HG03175 (cell line): Measurements from ENCODE around the gene NUB1.

Experiments used
- ATAC-seq: cut with Tn5 transposase; IDR thresholded peaks from one replicate; pipeline ENCODE4 v1.9.1; 2021; ENCODE audit warnings: mild to moderate bottlenecking, moderate library complexity; ENCODE audit not compliant: unreplicated experiment

Gene NUB1

GRCh38 chr7:151416112-151416940, 74.7 kb downstream of the NUB1 start:
- no peak for ATAC-seq

- ATAC-seq = no peak
Measured at GRCh38 chr7:151416941-151417315, 75.3 kb downstream of the NUB1 start.

- ATAC-seq = no peak
Measured at GRCh38 chr7:151420144-151420543, 78.5 kb downstream of the NUB1 start.

- ATAC-seq = no peak
Measured at GRCh38 chr7:151422212-151422611, 80.6 kb downstream of the NUB1 start.

DNA sequence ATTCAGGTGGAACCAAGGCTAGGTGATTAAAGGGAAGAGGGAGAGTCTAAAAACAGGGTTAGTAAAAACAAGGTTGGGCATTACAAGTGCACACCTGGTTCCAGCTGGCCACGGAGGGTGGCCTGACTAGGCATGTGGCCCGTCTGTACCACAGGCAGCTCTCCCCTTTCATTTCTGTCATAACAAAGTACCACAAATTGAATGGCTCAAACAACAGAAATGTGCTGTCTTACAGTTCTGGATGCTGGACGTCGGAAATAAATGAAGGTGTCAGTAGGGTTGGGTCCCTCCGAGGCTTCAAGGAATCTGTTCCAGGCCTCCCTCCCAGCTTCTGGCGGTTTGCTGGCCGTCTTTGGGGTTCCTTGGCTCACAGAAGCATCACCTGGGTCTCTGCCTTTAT, 81.6 kb downstream of the NUB1 start:
- ATAC-seq = no peak

DNA sequence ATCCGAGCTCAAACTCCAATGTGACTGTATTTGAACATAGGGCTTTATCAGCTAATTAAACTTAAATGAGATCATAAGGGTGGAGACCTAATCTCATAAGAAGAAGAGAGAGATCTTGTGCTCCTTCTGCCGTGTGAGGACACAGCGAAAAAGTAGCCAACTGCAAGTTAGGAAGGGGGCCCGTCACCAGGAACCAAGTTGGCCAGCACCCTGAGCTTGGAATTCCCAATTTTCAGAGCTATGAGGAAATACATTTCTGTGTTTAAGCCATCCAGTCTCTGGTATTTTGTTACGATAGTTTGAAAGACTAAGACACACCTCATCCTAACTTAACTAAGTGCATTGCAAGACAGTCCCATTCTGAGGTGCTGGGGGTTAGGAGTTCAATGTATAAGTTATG, 82.3 kb downstream of the NUB1 start:
- no peak for ATAC-seq

GRCh38 chr7:151424799-151425198, 83.2 kb downstream of the NUB1 start:
- no peak for ATAC-seq

DNA sequence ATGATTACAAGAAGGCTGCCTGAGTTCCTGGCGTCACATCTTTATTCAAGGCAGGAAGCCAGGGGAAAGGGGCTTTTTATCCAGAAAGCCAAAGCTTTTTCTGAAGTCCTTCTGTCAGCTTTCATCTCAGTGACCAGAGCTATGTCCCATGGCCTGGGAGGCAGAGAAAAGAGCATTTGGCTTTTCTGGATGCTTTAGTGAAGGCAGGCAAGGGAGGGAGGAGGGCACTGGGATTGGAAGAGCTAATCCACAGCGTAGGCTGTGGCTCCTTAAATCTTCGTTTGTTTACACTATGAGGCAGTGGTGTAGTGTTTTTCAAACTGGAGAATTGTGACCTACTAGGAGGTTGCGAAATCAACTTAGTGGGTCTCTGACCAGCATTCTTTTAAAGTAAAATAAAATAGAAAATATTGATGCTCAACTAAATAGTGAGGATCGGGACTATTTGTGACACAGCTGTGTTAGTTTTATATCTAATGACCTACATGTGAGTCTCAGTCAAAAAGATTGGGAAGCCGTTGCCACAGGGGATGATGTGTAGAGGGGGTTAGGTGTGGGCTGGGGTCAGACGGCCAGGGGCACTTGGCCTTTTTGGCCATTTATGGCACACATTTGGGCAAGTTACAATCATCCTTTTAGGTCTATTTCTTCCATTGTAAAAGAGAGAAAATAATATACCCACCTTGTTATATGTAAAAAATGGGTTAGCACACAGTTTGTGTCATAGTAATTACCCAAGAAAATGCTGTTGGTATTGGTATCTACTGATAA, 84.2 kb downstream of the NUB1 start:
- ATAC-seq = no peak

- ATAC-seq = no peak
Measured at GRCh38 chr7:151426441-151426903, 84.9 kb downstream of the NUB1 start.

- ATAC-seq = no peak
Measured at GRCh38 chr7:151426904-151427704, 85.5 kb downstream of the NUB1 start.

DNA sequence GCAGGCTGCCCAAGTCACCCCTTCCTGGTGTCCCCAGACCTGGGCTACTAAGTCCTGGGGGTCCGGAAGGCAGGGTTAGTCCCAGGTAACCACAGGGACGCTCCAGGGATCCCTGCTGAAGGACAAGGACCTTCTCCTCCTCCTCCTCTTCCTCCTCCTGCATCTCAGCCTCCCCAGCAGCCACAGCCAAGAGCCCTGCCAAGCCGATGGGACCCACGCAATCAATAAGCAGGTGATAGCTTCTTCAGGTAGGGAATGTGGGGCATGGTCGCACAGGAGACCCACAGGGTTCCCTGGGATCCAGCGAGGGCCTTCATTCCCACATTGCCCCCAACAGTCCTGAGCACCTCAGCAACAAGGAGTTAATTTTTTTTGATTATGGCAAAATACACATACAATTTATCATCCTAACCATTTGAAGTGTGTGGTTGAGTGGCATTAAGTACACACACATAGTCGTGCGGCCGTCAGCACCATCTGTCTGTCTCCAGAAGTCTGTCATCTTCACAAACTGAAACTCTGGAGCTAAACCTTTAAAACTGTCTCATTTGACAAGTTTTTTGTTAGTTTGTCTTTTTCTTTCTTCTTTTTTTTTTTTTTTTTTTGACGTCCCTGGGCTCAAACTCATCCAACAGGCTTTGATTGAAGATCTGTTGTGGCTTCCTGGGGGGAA, 86.2 kb downstream of the NUB1 start:
- ATAC-seq = no peak
